Prostate gland (tissue), 2 donors: ENCODE data around the gene HMMR.

Experiments used
- CTCF ChIP-seq, 4 experiments: fragments of 200-600 bp in 2 of 4; fragments of 450-650 bp in 2 of 4; sonication (generic) in 2 of 4; IDR thresholded peaks; 1 replicate in 3 of 4; 2 replicates in 1 of 4; pipeline ENCODE4 v1.5.1; 2016 to 2019; ENCODE audit warnings: antibody characterized with exemption in 4 of 4, mild to moderate bottlenecking in 2 of 4, moderate library complexity in 2 of 4
- POLR2AphosphoS5 ChIP-seq: sonication (generic); formaldehyde crosslinking; IDR thresholded peaks from one replicate; pipeline ENCODE4 v1.6.1; 2017; ENCODE audit warnings: antibody characterized with exemption

GRCh38 chr5:163451489-163451888, 8.9 kb upstream of the HMMR start:
- TF ChIP-seq POLR2AphosphoS5 (no peak), CTCF (IDR thresholded peaks at IDR 0.05) (no peak)
